Neural cell (in vitro differentiated cells): Measurements from ENCODE around the gene EEF1AKMT2. TPM values are rescaled to one million over a fixed set of nuclear protein-coding genes. Genes with fewer than 3 reads are reported as not detected.

ENCODE experiments used
- H2AFZ ChIP-seq: fragments of 200-600, 300-800 bp; sonication (generic), shearing (Covaris generic); 2 replicates; pipeline ENCODE4 v1.6.0; 2014; ENCODE audit warnings: low read depth, mild to moderate bottlenecking, antibody characterized with exemption, low read length, moderate library complexity
- H3F3A ChIP-seq: fragments of 200-600 bp; shearing (Covaris generic); 2 replicates; pipeline ENCODE4 v1.6.1; 2016; ENCODE audit warnings: mild to moderate bottlenecking, moderate library complexity, mixed read lengths, antibody characterized with exemption, low read length; ENCODE audit not compliant: insufficient read depth, poor library complexity, severe bottlenecking
- H3K27ac ChIP-seq: fragments of 200-600, 300-800 bp; sonication (generic), shearing (Covaris generic); 2 replicates; pipeline ENCODE4 v1.5.1; 2014; ENCODE audit warnings: mild to moderate bottlenecking, low read length, moderate library complexity
- H3K27me3 ChIP-seq: fragments of 300-800, 200-600 bp; sonication (generic), shearing (Covaris generic); 2 replicates; pipeline ENCODE4 v1.6.0; 2014; ENCODE audit warnings: mild to moderate bottlenecking, low read depth, low read length, moderate library complexity; ENCODE audit not compliant: insufficient read depth
- H3K36me3 ChIP-seq: fragments of 300-800, 200-600 bp; sonication (generic), shearing (Covaris generic); 2 replicates; pipeline ENCODE4 v1.5.1; 2014; ENCODE audit warnings: mild to moderate bottlenecking, antibody characterized with exemption, low read length, moderate library complexity; ENCODE audit not compliant: insufficient read depth
- H3K4me2 ChIP-seq: fragments of 300-800, 200-600 bp; sonication (generic), shearing (Covaris generic); 2 replicates; pipeline ENCODE4 v1.6.0; 2014; ENCODE audit warnings: mild to moderate bottlenecking, low read length
- H3K4me3 ChIP-seq: fragments of 300-800, 200-600 bp; sonication (generic), shearing (Covaris generic); 2 replicates; pipeline ENCODE4 v1.5.1; 2014; ENCODE audit warnings: mild to moderate bottlenecking, low read length, moderate library complexity
- H3K79me2 ChIP-seq: fragments of 200-600 bp; shearing (Covaris generic); replicated peaks from 2 replicates; pipeline ENCODE4 v1.6.0; 2014; ENCODE audit warnings: mild to moderate bottlenecking, low read length, moderate library complexity; ENCODE audit not compliant: insufficient read depth
- H3K9ac ChIP-seq: fragments of 300-800, 200-600 bp; sonication (generic), shearing (Covaris generic); 2 replicates; pipeline ENCODE4 v1.6.1; 2016; ENCODE audit warnings: mild to moderate bottlenecking, low read length, mixed read lengths
- H3K9me2 ChIP-seq: fragments of 200-600 bp; shearing (Covaris generic); 2 replicates; pipeline ENCODE4 v1.6.1; 2016; ENCODE audit warnings: mild to moderate bottlenecking, low read length, mixed read lengths; ENCODE audit not compliant: insufficient read depth
- H3K9me3 ChIP-seq: fragments of 200-600, 300-800 bp; sonication (generic), shearing (Covaris generic); 2 replicates; pipeline ENCODE4 v1.6.1; 2016; ENCODE audit warnings: mild to moderate bottlenecking, mixed run types, low read length, moderate library complexity, mixed read lengths
- H4K20me1 ChIP-seq: fragments of 200-600 bp; shearing (Covaris generic); 2 replicates; pipeline ENCODE4 v1.6.1; 2016; ENCODE audit warnings: mild to moderate bottlenecking, mixed run types; ENCODE audit not compliant: insufficient read depth
- CTCF ChIP-seq: fragments of 450-650 bp; IDR thresholded peaks from 2 replicates; pipeline ENCODE4 v1.5.1; 2014; ENCODE audit warnings: antibody characterized with exemption, mild to moderate bottlenecking, moderate library complexity; ENCODE audit not compliant: poor library complexity, severe bottlenecking
- EP300 ChIP-seq: fragments of 450-650 bp; conservative IDR thresholded peaks from 2 replicates; pipeline ENCODE4 v1.6.1; 2014; ENCODE audit warnings: antibody characterized with exemption, mild to moderate bottlenecking, moderate library complexity; ENCODE audit not compliant: poor library complexity, severe bottlenecking
- EZH2 ChIP-seq: fragments of 200-600, 300-800 bp; shearing (Covaris generic), sonication (generic); IDR thresholded peaks from 2 replicates; pipeline ENCODE4 v1.6.1; 2014; ENCODE audit warnings: antibody characterized with exemption, low read length, borderline replicate concordance, mild to moderate bottlenecking; ENCODE audit not compliant: insufficient read depth, poor library complexity, severe bottlenecking
- MXI1 ChIP-seq: fragments of 450-650 bp; conservative IDR thresholded peaks from 2 replicates; pipeline ENCODE4 v1.6.1; 2014; ENCODE audit warnings: antibody characterized with exemption, mild to moderate bottlenecking; ENCODE audit not compliant: poor library complexity, severe bottlenecking
- POLR2AphosphoS5 ChIP-seq: IDR thresholded peaks from 2 replicates; pipeline ENCODE4 v1.6.1; 2012
- RAD21 ChIP-seq: fragments of 450-650 bp; conservative IDR thresholded peaks from 2 replicates; pipeline ENCODE4 v1.6.1; 2014; ENCODE audit warnings: antibody characterized with exemption, mild to moderate bottlenecking, moderate library complexity
- REST ChIP-seq: IDR thresholded peaks from 2 replicates; pipeline ENCODE4 v1.6.1; 2012; ENCODE audit warnings: borderline replicate concordance
- SMC3 ChIP-seq: fragments of 450-650 bp; conservative IDR thresholded peaks from 2 replicates; pipeline ENCODE4 v1.6.1; 2014; ENCODE audit warnings: antibody characterized with exemption, mild to moderate bottlenecking, moderate library complexity; ENCODE audit not compliant: poor library complexity
- TAF1 ChIP-seq: IDR thresholded peaks from 2 replicates; pipeline ENCODE4 v1.6.1; 2012; ENCODE audit warnings: low read depth
- polyA plus RNA-seq: library from polyadenylated mRNA; depleted of rRNA; stranded (reverse); fragments of >200 nt; gene quantifications from 2 replicates; pipeline ENCODE4 v1.2.3, GENCODE V29; 2014

EEF1AKMT2 gene
- polyA plus RNA-seq, 1 donor from 2014 or later: 63.7 TPM

GRCh38 chr10:124735491-124736286, 56.0 kb downstream of the EEF1AKMT2 start:
- no peaks in the 10 kb centered on the region for H3K9me3 ChIP-seq
- no peak overlapping the region for H2AFZ ChIP-seq
- H3K9ac ChIP-seq: no peak overlapping the region
- H4K20me1 ChIP-seq: peaks cover 15% of the 10 kb centered on the region
- no peaks in the 10 kb centered on the region for H3K9me2 ChIP-seq
- no peaks in the 10 kb centered on the region for H3K36me3 ChIP-seq
- H3K4me2 ChIP-seq: no peak overlapping the region
- H3K79me2 ChIP-seq: peaks cover 65% of the 10 kb centered on the region
- no peak overlapping the region for H3K27ac ChIP-seq
- H3K27me3 ChIP-seq: no peaks in the 10 kb centered on the region
- TF ChIP-seq POLR2AphosphoS5: no peak
- no peak for TF ChIP-seq EP300
- TF ChIP-seq RAD21: no peak
- no peak for TF ChIP-seq REST
- TF ChIP-seq EZH2: no peak
- TF ChIP-seq MXI1: no peak
- no peak for TF ChIP-seq TAF1
- no peak for TF ChIP-seq CTCF
- no peak for TF ChIP-seq SMC3
- H3F3A ChIP-seq: no peaks in the 10 kb centered on the region
- no peak overlapping the region for H3K4me3 ChIP-seq

- H2AFZ ChIP-seq: no peak overlapping the region
- H3K27me3 ChIP-seq: no peaks in the 10 kb centered on the region
- no peaks in the 10 kb centered on the region for H3K36me3 ChIP-seq
- H3K79me2 ChIP-seq: peaks cover 65% of the 10 kb centered on the region
- H3K9me2 ChIP-seq: no peaks in the 10 kb centered on the region
- H3K9me3 ChIP-seq: no peaks in the 10 kb centered on the region
- no peaks in the 10 kb centered on the region for H3F3A ChIP-seq
- no peak overlapping the region for H3K4me3 ChIP-seq
- H3K27ac ChIP-seq: no peak overlapping the region
- no peak for TF ChIP-seq REST
- H3K9ac ChIP-seq: no peak overlapping the region
- no peak overlapping the region for H3K4me2 ChIP-seq
- H4K20me1 ChIP-seq: peaks cover 15% of the 10 kb centered on the region
Measured at GRCh38 chr10:124734311-124735166, 57.1 kb downstream of the EEF1AKMT2 start.
